GM18508 (cell line): ENCODE data around the gene BCL11B.

Source experiments
- ATAC-seq: cut with Tn5 transposase; IDR thresholded peaks from one replicate; pipeline ENCODE4 v1.9.1; 2021; ENCODE audit warnings: moderate number of reproducible peaks; ENCODE audit not compliant: insufficient read depth, unreplicated experiment

The BCL11B gene

GRCh38 chr14:99206090-99206489, 65.9 kb downstream of the BCL11B start:
- ATAC-seq: no peak

- ATAC-seq: no peak
Observed at GRCh38 chr14:99205086-99205688, 66.8 kb downstream of the BCL11B start.

- no peak for ATAC-seq
Observed at GRCh38 chr14:99203801-99204200, 68.2 kb downstream of the BCL11B start.

DNA sequence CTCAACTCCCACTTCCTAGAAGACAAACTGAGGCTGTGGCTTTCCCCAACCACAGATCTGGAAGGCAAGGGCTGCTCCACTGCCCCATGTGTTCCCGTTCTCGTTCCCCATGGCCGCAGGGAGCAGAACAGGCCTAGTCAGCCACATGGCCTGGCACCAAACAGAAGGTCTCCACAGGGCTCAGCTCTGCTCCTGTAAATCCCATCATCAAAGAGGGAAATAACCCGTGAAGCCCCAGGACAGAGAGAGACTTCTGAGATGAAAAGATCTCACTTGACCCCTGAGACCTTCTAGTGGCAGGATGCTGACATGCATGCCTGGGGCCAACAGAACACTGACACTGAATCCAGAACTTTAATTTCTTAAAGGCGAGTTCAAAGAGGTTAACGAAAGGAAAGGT, 68.9 kb downstream of the BCL11B start:
- no peak for ATAC-seq

DNA sequence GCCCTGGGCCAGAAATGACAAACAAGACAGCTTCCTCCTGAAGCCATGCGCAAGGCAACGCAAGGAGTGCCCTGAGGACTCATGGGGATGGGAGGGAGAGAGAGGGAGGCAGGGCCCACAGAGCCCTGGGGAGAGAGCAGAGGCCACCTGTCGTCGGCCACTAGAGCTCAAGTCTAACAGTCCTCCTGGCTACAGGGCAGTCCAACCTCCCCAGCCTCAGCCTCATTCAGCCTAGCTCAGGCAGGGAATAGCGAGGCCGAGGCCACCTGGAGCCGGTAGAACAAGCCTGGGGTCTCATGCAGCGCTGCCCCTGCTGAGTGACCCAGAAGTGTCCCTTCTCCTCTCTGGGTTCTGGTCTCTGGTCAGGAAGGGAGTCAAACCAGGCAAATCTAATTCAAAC, 69.5 kb downstream of the BCL11B start:
- ATAC-seq: no peak

DNA sequence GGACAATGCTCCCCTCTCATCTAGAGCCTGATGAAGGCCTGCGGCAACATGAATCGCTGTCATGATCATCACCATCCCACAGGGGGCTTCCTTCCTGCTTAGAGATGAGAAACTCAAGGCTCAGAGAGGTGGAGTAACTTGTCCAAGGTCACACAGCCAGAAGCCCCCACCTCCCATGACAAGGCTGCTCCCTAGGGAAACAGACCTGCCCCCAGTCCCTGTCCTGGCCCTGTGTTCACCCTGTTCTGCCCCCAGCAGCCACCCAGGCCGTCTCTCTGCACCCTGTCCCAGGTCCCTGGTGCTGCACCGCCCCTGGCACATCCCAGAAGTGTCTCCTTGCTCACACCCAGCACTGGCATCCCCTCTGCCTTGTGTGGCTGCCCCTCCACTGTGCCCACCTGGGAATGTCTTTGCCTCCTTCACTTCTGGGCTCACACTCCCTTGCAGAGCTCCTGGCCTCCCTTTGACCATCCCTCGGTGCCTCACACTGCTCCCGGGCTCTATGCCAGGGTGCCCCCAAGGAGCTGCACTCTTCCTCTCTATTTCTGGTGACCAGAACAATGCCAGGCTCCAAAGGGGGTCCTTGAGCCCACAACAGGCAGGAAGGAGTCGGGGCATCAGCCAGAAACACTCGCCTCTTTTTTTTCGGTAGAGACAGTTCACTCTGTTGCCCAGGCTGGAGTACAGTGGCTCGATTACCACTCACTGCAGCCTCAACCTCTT, 70.5 kb downstream of the BCL11B start:
- no peak for ATAC-seq

- ATAC-seq: no peak
Observed at GRCh38 chr14:99200654-99201005, 71.4 kb downstream of the BCL11B start.

GRCh38 chr14:99199846-99200653, 71.9 kb downstream of the BCL11B start:
- no peak for ATAC-seq

- ATAC-seq: no peak
Observed at GRCh38 chr14:99198746-99199502, 73.1 kb downstream of the BCL11B start.

DNA sequence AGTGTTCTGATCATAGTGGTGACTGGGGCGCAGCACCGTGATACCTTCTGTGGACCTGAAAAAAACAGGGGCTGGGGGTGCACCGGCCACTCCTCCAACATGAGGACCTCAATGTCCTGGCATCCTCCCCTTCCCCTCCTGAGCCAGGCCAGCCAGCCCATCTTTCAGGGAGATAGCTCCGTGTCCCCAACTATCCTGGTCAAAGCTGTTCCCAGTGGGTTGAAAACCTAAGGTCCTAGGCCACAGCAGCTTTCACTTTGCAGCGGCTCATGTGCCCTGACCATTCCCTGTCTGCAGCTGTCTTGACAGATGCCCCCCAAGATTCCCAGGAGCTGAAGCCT, 75.7 kb downstream of the BCL11B start:
- ATAC-seq: no peak

- ATAC-seq: no peak
Observed at GRCh38 chr14:99195602-99196309, 76.2 kb downstream of the BCL11B start.

- no peak for ATAC-seq
Observed at GRCh38 chr14:99194736-99195135, 77.3 kb downstream of the BCL11B start.

DNA sequence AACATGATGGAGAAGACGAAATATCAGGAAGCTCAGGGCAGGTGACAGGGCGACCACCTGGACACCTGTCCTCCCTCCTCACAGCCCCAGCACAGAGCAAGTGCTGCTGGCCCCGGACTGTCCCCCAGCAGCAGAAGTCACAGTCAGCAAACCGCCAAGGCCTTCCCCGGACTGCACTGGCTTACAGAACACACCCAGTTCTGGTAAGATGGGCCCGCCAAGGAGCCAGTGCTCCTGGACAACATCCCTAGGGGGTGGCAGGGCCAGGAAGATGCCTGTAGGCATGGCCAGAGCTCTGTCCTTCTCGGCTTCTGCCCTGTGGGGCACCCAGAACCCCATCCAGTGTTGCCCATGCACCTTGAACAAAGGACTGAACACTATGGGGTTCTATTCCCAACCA, 77.9 kb downstream of the BCL11B start:
- no peak for ATAC-seq

DNA sequence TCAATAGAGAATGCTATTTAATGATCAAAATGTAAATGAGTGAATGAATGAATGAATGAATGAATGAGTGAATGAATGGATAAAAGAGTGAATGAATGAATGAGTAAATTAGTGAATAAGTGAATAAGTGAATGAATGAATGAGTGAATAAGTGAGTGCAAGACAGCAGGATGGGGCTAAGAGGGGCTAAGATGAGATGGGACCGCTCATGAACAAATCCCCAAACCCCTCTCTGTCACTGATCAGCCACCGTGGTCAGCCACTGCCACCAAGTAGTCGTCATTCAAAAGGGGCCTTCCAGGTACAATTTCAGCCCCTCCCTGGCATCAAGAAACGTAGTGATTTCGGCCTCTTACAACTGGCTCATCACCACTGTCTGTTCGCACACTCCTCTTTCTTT, 79.2 kb downstream of the BCL11B start:
- ATAC-seq: no peak

DNA sequence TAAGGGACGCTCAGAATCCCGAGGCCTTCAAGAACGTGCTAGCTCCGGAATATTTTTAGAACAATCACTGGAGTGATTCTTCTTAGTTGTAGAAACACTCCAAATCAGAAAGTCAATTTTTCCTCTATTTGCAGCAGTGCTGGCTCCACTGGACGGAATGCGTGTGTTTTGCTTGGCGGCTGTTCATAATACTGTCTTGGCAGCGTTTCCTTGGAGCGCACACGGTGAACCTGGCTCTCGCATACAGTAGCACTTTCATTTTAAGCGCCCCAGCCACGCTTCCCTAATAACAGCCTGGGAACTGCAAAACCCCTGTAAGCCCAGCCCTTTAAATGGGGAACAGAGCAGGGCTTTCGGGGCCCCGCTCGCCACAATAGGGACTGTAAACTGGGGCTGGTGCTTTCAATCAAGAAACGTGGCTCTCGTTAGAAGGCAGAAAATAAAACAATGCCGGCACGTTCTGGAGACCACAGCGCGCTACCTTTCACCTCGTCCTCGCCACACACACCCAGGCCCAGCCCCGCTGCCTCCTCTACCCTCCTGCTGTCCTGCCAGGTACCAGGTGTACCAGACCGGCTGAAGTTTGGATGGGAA, 79.9 kb downstream of the BCL11B start:
- no peak for ATAC-seq

DNA sequence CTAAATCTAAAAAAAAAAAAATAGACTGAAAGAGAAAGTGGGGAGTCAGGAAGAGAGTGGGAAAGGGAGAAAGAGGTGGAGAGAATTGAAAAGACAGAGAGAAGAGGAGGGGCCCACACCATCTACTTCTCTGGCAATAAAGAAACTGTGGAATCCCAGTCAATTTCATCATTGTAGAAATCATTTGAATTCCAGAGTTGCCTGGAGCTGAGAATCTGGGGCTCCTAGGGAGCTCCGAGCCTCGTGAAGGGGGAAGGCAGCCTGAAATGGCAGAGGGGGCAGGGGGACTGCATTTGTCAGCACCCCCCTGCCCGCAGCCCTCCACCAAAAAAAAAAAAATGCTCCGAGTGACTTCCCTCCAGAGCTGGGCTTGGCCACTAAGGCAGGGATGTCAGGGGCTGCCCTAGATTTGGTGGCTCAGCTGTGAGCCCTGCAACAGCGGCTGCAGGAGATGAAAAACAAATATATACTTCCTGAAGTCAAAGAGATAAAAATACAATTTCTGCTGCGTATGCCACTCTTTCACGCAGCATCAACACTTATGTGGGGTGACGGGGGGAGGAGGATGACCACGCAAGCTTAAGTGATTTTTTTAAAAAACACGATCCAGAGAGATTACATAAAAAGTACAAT, 80.5 kb downstream of the BCL11B start:
- no peak for ATAC-seq

DNA sequence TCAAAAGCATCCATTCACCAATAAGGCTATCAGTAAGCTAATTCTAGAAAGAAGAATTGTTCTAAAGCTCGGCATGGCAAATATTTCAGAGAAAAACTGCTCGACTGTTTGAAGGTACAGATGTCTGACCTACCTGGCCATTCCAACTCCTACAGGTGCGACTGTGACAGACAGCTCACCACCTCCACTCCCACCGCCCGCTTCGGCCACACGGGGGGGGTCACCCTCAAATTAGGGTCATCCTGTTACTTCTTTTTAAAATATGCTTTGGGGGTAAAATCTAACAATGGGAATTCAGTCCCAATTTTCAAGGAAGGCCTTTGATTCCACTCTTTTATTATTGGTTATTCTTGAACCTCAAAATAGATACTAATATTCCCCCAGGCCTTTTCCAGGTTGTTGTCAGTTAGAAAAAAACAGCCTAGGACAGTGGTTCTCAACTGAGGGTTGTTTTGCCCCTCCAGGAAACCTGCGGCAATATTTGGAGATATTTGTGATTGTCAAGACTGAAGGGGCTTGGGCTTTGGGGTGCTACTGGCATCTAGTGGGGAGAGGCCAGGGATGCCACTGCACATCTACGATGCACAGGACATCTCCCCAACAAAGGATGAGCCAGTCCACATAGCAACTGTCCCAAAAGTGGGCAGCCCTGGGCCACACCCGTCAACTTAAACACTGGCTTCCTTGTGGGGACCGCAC, 81.2 kb downstream of the BCL11B start:
- no peak for ATAC-seq

DNA sequence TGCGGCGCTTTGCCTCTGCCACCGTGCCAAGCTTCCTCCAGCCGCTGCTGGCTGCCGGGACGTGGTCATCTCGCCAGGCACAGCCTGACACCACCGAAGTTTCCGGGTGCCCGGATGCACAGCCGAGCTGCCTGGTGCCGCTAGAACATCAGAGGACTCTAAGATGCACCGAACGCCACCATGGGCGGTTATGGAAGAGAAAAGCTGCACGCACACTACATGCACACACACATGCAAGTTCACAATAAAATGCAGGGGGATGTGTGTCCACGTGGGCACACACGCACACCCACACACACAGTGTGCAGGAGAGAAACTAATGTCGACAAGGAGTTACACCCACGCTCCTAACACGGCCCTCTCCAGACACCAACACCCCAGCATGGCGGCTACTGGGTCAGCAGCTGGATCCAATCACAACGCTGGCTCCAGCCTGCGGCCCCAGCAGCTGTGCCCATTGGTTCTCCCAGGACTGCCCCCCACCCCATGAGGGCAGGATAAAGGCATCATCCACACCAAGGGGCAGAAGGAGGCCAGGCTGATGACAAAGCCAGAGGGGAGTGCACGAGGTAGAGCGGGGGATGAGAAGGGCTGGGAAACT, 82.7 kb downstream of the BCL11B start:
- no peak for ATAC-seq
